Gastroesophageal sphincter (tissue), 3 donors: Measurements from ENCODE around the gene ULK4.
A peak's percentile ranks its signal among the peaks of the same experiment; 100 is the strongest.

ENCODE experiments used
- POLR2AphosphoS5 ChIP-seq: sonication (generic); formaldehyde crosslinking; IDR thresholded peaks from one replicate; pipeline ENCODE4 v1.6.1; 2017; ENCODE audit warnings: antibody characterized with exemption
- TF ChIP-seq, protein P1 (sequence below), 4 experiments: fragments of 200-600 bp in 2 of 4; fragments of 450-650 bp in 2 of 4; sonication (generic) in 1 of 4; IDR thresholded peaks; one replicate each; pipeline ENCODE4 v1.5.1; 2017 to 2019; ENCODE audit warnings: antibody characterized with exemption in 4 of 4, mild to moderate bottlenecking in 2 of 4, moderate library complexity in 2 of 4

DNA sequence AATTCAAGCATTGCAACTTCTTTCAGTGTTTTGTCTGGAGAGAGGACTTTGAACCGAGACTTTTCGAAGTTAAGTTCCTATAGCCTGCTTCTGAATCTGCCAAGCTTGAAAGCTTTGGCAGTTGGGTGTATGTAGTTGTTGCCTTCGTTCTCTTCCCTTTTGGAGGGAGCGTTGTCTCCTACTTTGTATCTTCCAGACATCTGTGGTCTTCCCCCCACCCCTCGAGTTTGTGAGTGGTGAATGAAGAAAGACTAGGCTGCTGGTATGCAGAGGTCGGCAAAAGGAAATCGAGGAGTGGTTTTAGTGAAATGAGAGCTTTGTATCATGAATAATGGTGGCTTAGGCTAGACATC, 761.3 kb downstream of the ULK4 start:
- TF ChIP-seq, protein P1, sequence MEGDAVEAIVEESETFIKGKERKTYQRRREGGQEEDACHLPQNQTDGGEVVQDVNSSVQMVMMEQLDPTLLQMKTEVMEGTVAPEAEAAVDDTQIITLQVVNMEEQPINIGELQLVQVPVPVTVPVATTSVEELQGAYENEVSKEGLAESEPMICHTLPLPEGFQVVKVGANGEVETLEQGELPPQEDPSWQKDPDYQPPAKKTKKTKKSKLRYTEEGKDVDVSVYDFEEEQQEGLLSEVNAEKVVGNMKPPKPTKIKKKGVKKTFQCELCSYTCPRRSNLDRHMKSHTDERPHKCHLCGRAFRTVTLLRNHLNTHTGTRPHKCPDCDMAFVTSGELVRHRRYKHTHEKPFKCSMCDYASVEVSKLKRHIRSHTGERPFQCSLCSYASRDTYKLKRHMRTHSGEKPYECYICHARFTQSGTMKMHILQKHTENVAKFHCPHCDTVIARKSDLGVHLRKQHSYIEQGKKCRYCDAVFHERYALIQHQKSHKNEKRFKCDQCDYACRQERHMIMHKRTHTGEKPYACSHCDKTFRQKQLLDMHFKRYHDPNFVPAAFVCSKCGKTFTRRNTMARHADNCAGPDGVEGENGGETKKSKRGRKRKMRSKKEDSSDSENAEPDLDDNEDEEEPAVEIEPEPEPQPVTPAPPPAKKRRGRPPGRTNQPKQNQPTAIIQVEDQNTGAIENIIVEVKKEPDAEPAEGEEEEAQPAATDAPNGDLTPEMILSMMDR (IDR thresholded peaks at IDR 0.05), result no peak
- TF ChIP-seq POLR2AphosphoS5, result peak; percentile 5
